GM19193 (cell line): ENCODE data around the gene SHROOM2.

Source experiments
- POLR2A ChIP-seq: IDR thresholded peaks from 4 replicates; pipeline ENCODE4 v1.6.1; 2011; ENCODE audit not compliant: insufficient read depth, insufficient read length; ENCODE audit errors: extremely low read depth

SHROOM2 gene

GRCh38 chrX:9895225-9895912 is 109.1 kb downstream of the SHROOM2 start:
- TF ChIP-seq POLR2A, result no peak

DNA sequence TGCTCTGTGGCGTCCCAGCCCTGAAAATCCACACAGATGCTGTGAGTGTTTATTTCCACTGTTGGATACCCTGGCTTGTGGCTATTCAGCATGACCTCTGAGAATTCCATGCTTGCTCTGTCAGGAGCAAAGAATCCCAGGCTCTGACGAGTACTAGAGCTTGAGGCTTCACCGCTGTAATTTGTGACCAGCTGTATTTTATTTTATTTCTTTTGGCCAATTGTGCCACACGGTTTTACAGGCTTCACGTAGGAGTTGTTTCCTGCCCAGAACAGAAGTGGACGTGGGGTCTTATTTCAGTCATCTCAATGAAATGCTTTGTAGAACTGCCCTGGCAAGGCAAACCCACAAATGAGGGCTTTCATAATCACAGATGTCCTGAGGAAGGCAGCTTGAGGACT is 111.5 kb downstream of the SHROOM2 start:
- TF ChIP-seq POLR2A, result no peak

GRCh38 chrX:9899640-9900111 is 113.4 kb downstream of the SHROOM2 start:
- no peak for TF ChIP-seq POLR2A

- TF ChIP-seq POLR2A, result no peak
Measured at GRCh38 chrX:9902656-9903055, 116.4 kb downstream of the SHROOM2 start.

DNA sequence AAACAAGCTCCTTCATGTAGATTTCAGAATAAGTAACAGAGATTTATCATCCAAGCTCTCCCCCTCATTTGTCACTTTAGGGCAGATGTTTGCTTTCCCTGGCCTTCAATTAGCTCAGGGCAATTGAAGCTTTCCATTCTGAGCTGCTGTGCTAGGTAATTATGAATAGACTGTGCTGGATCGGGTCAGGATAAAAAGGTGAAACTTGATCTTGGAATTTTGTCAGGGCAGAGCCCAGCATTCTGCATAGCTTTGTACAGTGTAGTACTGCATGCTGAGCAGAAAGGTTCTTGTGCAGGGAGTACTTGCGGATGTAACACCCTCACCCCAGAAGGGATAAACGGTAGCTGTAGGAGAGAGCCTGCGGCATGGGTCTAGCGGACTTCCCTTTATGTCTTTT is 116.9 kb downstream of the SHROOM2 start:
- no peak for TF ChIP-seq POLR2A

DNA sequence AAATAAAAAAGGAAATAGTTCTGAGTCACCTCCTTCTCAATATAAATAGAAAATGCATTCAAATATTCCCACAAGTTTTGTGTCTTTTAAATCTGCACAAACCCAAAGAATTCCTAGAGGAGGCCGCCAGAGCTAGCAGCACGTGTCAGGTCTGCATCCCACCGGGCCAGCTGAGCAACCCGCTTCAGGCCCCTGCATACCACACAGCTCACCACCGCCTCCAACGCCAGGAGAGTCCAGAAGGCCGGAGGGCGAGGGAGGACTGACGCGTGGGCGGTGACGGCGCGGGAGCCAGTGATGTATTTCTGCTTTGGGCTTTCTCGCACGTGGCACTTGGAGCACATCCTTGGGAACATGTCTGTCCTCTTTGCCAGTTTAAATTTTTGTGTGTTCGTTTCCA is 119.1 kb downstream of the SHROOM2 start:
- TF ChIP-seq POLR2A, result no peak

- TF ChIP-seq POLR2A, result no peak
Measured at GRCh38 chrX:9905721-9906120, 119.5 kb downstream of the SHROOM2 start.

GRCh38 chrX:9906919-9907318 is 120.7 kb downstream of the SHROOM2 start:
- no peak for TF ChIP-seq POLR2A

- TF ChIP-seq POLR2A, result no peak
Measured at GRCh38 chrX:9907645-9908387, 121.6 kb downstream of the SHROOM2 start.

GRCh38 chrX:9909254-9909653 is 123.0 kb downstream of the SHROOM2 start:
- no peak for TF ChIP-seq POLR2A

DNA sequence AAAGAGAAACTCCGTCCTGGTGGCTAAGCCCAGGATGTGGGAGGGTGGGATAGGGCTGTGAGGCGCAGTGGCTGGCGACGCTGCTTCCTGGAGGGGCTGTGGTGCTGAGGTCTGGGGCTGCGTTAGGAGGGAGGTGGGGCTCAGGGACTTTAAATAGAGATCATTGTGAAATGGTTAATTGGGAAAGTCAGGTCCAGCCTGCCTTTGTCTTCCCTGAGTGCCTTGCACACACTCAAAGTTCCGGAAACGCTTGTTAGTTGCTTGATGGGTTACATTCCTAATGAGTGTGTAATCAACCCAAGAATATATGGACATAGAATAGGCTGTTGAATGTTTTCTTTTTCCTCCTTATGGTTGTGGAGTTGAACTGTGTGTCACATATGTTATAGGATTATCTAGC is 125.3 kb downstream of the SHROOM2 start:
- no peak for TF ChIP-seq POLR2A

GRCh38 chrX:9912351-9913145 is 126.3 kb downstream of the SHROOM2 start:
- no peak for TF ChIP-seq POLR2A

DNA sequence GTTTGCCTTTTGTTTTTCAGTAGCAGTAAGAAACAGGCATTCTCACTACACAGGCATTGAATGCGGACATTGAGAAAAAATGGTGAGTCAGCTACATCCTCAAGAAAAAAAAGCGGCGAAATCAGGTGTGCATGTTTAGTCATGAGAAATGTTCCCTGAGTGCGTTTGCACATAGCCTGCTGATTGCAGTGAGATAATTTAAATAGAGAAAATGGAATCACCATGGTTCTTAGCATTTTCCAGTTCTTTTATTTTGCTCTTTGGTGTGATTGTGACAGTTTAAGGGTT is 126.9 kb downstream of the SHROOM2 start:
- TF ChIP-seq POLR2A, result no peak

GRCh38 chrX:9917861-9918260 is 131.6 kb downstream of the SHROOM2 start:
- no peak for TF ChIP-seq POLR2A

DNA sequence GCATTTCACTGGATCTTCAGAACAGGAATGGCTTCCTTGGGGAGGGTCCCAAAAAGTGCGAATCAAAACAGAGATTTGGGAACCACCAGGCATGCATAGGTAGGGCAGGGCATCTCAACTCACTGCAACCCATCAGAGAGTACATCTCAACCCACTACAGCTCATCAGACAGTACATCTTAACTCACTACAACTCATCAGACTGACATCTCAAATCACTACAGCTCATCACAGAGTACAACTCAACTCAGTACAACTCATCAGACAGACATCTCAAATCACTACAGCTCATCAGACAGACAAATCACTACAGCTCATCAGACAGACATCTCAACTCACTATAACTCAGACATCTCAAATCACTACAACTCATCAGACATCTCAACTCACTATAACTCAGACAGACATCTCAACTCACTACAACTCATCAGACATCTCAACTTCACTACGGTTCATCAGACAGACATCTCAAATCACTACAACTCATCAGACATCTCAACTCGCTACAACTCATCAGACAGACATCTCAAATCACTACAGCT is 133.5 kb downstream of the SHROOM2 start:
- TF ChIP-seq POLR2A, result no peak

- no peak for TF ChIP-seq POLR2A
Measured at GRCh38 chrX:9921407-9921806, 135.2 kb downstream of the SHROOM2 start.

GRCh38 chrX:9923357-9923756 is 137.1 kb downstream of the SHROOM2 start:
- no peak for TF ChIP-seq POLR2A
